Smooth muscle cell of the brain vasculature (primary cell): ENCODE data around the gene MAGI1.
"Not testable (repeated sequence)": the region's sequence is repeated elsewhere in the genome, so short reads cannot be mapped to it uniquely, and the experiment has no call there.

Experiments used
- DNase-seq: peaks from one replicate; pipeline ENCODE4 v3.0.0-alpha.2; 2012; ENCODE audit warnings: low read depth, low spot score

The MAGI1 gene

GRCh38 chr3:65535260-65535659 lies 503.5 kb downstream of the MAGI1 start:
- DNase-seq: no peak

DNA sequence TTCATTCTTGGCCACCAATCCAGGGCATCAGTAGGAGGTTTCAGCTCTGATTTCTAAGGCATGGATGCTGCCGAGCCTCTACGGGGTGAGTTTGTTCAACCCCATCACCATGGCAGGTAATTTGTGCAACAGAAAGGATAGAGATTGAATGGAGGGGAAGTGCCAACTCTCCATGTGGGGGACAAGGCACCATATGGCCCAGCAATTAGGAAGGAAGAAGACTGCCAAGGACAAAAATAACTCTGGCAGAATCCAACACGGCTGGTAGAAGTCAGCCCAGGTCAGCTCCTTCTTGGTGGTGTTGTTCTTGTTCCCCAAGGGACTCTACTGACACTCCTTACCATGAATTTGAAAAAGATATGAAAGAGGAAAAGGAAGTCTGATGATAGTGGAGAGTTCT lies 503.9 kb downstream of the MAGI1 start:
- no peak for DNase-seq

GRCh38 chr3:65532749-65533148 lies 506.0 kb downstream of the MAGI1 start:
- DNase-seq: no peak

- DNase-seq: no peak
These were observed 506.5 kb downstream of the MAGI1 start for GRCh38 chr3:65532215-65532614.

GRCh38 chr3:65531499-65531898 lies 507.2 kb downstream of the MAGI1 start:
- DNase-seq: no peak

DNA sequence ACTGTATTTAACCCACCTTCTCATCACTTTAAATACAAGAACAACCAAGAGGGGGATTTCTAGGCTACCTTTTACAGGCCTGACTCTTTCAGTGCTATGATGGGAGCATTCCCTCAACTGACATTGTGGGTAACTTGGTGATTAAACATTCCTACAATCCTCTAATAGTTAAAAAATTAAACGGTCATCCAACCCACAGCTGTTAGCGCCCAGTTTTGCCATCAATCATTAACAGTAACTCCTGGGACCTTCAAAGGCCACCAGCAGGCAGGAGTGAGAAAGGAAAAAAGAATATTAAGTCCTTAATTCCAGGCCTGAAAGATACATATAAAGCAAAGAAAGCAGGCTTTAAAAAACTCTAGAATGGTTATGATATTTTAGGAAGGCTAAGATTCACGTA lies 512.1 kb downstream of the MAGI1 start:
- DNase-seq: no peak

- no peak for DNase-seq
These were observed 514.1 kb downstream of the MAGI1 start for GRCh38 chr3:65524584-65524983.

DNA sequence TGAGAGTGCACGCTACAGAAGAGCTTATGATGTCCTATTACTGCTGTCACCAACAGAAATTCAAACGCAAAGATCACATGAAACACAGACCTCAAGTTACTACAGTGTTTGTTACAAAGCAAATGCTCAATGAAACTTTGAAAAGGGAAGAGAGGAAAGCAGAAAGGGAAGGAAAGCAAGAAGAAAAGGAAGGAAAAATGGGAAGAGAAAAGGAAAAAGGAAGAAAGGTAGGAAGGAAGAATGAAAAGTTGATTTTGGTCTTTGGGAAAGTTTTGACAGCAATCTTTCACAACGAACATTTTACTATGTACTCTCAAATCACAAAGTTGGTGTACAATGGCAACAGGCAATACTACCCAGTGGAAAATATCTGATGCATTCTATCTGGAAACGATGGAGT lies 514.8 kb downstream of the MAGI1 start:
- no peak for DNase-seq

GRCh38 chr3:65521032-65521431 lies 517.7 kb downstream of the MAGI1 start:
- no peak for DNase-seq

DNA sequence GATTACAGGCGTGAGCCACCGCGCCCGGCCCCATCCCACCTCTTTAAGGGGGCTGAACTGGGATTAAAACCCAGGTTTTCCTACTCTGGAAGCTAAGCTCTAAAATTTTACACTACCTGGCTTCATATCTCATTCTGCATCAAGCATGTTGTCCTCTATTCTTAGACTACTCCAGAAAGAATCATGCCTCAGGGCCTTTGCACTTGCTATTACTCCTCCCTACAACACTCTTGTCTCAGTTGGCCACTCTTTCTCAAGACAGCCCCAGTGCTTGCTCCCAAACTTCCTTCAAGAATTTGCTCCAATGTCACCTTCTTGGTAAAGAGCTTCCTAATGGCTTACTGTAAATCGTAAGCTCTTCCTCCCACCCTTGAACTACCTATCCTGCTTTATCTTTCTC lies 521.7 kb downstream of the MAGI1 start:
- DNase-seq: no peak

- not testable (repeated sequence) for DNase-seq
These were observed 524.4 kb downstream of the MAGI1 start for GRCh38 chr3:65514317-65514716.

- DNase-seq: not testable (repeated sequence)
These were observed 529.3 kb downstream of the MAGI1 start for GRCh38 chr3:65509423-65509794.

GRCh38 chr3:65508750-65509422 lies 529.8 kb downstream of the MAGI1 start:
- DNase-seq: no peak

- no peak for DNase-seq
These were observed 531.3 kb downstream of the MAGI1 start for GRCh38 chr3:65507437-65507836.

DNA sequence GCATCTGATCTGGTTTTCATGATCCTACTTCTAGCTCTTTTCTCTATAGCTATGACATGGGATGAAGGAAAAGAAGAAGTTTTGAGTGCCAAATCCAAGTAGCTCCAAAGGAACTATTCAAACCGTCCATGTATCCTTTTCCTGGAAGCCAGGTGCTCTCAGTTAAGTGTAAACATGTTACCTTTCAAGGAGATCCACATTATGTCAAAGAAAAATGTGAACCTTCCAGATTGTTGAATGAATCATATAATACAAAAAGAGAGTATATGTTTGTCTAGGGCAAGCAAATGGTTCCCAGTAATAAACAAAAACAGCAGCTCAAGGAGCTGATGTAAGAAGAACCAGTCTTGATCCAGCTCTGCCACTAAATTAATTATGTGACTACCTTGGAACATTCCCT lies 534.9 kb downstream of the MAGI1 start:
- DNase-seq: no peak

DNA sequence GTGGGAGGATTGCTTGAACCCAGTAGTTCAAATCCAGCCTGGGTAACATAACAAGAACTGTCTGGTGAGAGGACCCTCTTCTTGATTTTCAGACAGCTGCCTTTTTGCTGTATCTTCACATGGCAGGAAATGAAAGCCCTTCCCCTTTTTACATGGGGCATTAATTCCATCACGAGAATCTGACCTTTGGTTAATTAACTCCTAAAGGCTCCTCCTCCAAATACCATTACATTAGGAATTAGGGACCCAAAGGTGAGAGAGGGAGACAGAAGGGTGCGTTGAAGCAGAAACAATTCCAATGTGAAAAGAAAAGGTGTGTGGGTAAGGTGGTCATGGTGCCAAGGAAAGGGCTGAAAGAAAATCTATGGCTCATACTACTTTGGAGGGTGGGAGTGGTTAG lies 536.2 kb downstream of the MAGI1 start:
- DNase-seq: no peak

DNA sequence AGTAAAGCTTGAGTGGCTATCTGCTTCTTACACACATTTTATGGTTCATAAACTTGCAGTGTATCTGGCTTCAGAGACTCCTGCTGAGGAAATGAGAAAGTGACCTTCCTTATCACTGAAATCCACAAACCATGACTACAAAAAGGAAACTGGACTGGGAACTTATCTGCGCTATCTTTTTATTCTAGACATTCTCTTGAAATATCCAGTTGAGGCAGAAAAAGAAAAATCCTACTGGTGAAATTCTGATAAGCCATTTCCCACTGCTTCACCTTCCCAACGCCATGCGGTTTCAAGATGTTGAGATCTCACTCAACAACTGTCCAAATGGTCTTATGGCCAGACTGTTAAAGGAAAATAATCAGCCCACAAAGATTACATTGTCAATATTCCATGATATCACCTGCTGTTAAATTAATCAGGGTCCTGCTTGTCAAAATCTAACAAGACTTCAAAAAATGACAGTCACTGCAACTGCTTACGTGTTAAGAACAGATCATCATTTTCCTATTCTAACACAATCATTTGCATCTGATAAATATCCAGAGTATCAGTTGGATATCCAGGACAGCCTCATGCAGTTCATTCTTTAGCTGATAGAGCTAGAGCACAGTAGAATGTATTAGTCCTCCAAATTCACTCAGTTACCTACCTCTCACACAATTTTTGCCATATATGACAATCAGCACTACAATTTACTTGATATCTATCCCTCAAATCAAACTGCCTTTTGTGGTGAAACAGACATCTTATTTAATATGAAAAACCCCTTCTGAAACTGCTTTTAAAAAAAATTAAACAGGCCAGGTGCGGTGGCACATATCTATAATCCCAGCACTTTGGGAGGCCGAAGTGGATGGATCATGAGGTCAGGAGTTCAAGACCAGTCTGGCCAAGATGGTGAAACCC lies 538.1 kb downstream of the MAGI1 start:
- DNase-seq: no peak

GRCh38 chr3:65497846-65498245 lies 540.9 kb downstream of the MAGI1 start:
- no peak for DNase-seq

- DNase-seq: no peak
These were observed 541.5 kb downstream of the MAGI1 start for GRCh38 chr3:65497236-65497635.

GRCh38 chr3:65493938-65494337 lies 544.8 kb downstream of the MAGI1 start:
- no peak for DNase-seq

GRCh38 chr3:65493371-65493882 lies 545.3 kb downstream of the MAGI1 start:
- DNase-seq: no peak

- DNase-seq: no peak
These were observed 546.5 kb downstream of the MAGI1 start for GRCh38 chr3:65492249-65492648.

DNA sequence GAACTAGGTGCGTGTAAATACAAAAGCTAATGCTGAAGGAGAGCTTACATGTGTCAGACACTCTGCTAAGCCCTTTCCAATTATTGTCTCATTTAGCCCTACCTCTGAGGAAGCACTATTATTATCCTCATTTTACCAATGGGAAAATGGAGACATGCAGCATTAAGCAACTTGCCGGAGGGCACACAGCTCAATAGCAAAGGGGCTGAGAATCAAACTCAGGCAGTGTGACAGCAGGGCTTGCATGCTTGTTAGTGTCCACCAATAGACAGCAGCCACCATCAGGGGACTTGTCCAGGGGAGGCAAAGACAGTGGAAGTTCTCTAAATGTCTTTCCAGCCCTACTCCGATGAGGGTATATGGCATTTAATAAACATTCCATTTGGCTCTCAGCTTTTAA lies 548.6 kb downstream of the MAGI1 start:
- DNase-seq: no peak
